Ishikawa (cell line): ENCODE results near the gene INO80E.

Experiments used
- FOXM1 ChIP-seq: IDR thresholded peaks from 2 replicates; pipeline ENCODE4 v1.6.1; 2012; ENCODE audit warnings: low read depth, borderline replicate concordance
- TCF12 ChIP-seq: IDR thresholded peaks from 2 replicates; pipeline ENCODE4 v1.6.1; 2012; ENCODE audit warnings: low read depth

DNA sequence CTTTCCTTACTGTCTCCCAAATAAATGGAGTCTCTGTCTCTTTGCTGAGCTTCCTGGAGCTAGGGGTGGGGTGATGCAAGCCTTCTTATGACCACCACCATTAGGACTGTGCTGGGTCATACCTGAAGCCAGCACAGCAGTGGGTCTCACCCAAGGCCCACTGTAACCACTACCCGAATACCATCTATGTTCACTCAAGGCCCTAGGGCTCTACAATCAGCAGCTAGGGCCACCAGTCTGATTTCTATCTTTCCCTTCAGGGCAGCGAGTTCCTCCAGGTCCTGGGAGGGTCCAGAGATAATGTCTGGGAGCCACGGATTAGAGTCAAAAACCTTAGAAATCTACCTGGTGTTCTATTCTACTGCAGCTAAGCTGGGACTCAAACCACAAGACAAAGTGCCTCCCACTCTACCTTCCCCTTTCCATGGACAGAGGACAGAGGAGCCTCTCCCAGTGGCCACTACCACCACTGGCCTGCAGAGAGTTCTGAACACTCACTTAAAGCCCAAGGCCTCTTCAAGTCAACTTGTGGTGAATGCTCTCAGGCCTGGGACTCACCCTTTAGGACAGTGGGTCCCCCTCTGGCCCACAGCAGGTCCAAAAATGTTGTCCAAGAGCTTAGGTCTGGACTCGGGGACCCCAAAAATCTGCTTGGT is 45.1 kb upstream of the INO80E start:
- TF ChIP-seq FOXM1: no peak
- no peak for TF ChIP-seq TCF12
